HepG2 (cell line): ENCODE data around the gene NEU1. TPM values are rescaled to one million over a fixed set of nuclear protein-coding genes. Genes with fewer than 3 reads are reported as not detected.

Experiments used
- ATAC-seq: fragments of 200-7000 bp; cut with Tn5 transposase; 3 replicates; pipeline ENCODE4 v1.9.1; 2020; ENCODE audit warnings: mild to moderate bottlenecking, moderate library complexity
- BruUV-seq: library from RNA; stranded (reverse); fragments of 400-500 nt; replicated peaks from 2 replicates; lab custom pipeline; 2021; lab: Mats Ljungman, UMichigan
- CTCF ChIA-PET: fragments of 300-600 bp; formaldehyde crosslinking; extraction: SDS; loops from one replicate; lab custom pipeline; 2021; ENCODE audit warnings: low total read pairs, inconsistent platforms, low intra/inter-chr PET ratio; lab: Yijun Ruan, JAX
- POLR2A ChIA-PET: fragments of 350-600 bp; sonication (Branson Sonifier 250); formaldehyde crosslinking; loops from one replicate; lab custom pipeline; 2020; ENCODE audit warnings: antibody characterized with exemption, inconsistent platforms; lab: Yijun Ruan, JAX
- DNase-seq: peaks from one replicate; pipeline ENCODE4 v3.0.0-alpha.2; 2015; ENCODE audit warnings: low spot score
- FAIRE-seq: peaks from 3 replicates; lab custom pipeline; 2011; peaks lifted over from hg19 to GRCh38; lab: Jason Lieb, UNC
- H2AFZ ChIP-seq: one replicate; pipeline ENCODE4 v1.6.1; 2011; ENCODE audit warnings: low read length, inconsistent platforms
- H3K27ac ChIP-seq: fragments of 300-600 bp; 3 replicates; pipeline ENCODE4 v1.8.0; 2011; ENCODE audit warnings: mixed run types, mild to moderate bottlenecking, mixed read lengths, low read length, inconsistent platforms; ENCODE audit not compliant: insufficient read depth; ENCODE audit errors: extremely low read length
- H3K27me3 ChIP-seq, 2 experiments: fragments of 200-600 bp in 1 of 2; 2 replicates in 1 of 2; 3 replicates in 1 of 2; pipeline versions ENCODE4 v1.6.0 to v1.8.0; 2011; ENCODE audit warnings: low read length in 2 of 2, mild to moderate bottlenecking in 2 of 2, moderate library complexity in 2 of 2, inconsistent platforms in 1 of 2; ENCODE audit not compliant: insufficient read depth in 2 of 2, control insufficient read depth in 1 of 2
- H3K36me3 ChIP-seq, 2 experiments: fragments of 200-600 bp in 1 of 2; replicated peaks in 1 of 2; 2 replicates in 1 of 2; 3 replicates in 1 of 2; pipeline versions ENCODE4 v1.5.1 to v1.8.0; 2011; ENCODE audit warnings: low read length in 2 of 2, inconsistent platforms in 1 of 2; ENCODE audit not compliant: insufficient read depth in 2 of 2, control insufficient read depth in 1 of 2
- H3K4me1 ChIP-seq: 2 replicates; pipeline ENCODE4 v1.5.1; 2012; ENCODE audit warnings: low read length, inconsistent platforms; ENCODE audit not compliant: insufficient read depth
- H3K4me2 ChIP-seq: 2 replicates; pipeline ENCODE4 v1.6.0; 2011; ENCODE audit warnings: low read depth, low read length, inconsistent platforms
- H3K4me3 ChIP-seq, 3 experiments: fragments of 200-600 bp in 1 of 3; sonication (generic), shearing (Covaris generic) in 1 of 3; replicated peaks in 1 of 3; 2 replicates each; pipeline ENCODE4 v1.5.1; 2011 to 2016; ENCODE audit warnings: low read length in 3 of 3, inconsistent platforms in 2 of 3, low read depth in 2 of 3, mild to moderate bottlenecking in 2 of 3, control low read depth in 1 of 3, mixed read lengths in 1 of 3; ENCODE audit not compliant: insufficient read depth in 1 of 3
- H3K79me2 ChIP-seq: one replicate; pipeline ENCODE4 v1.6.1; 2011; ENCODE audit warnings: low read length, inconsistent platforms; ENCODE audit not compliant: insufficient read depth
- H3K9ac ChIP-seq: 2 replicates; pipeline ENCODE4 v1.6.0; 2011; ENCODE audit warnings: mild to moderate bottlenecking, low read depth, low read length, inconsistent platforms; ENCODE audit not compliant: insufficient read depth
- H3K9me3 ChIP-seq: 2 replicates; pipeline ENCODE4 v1.5.1; 2012; ENCODE audit warnings: mild to moderate bottlenecking, low read length
- H4K20me1 ChIP-seq: 2 replicates; pipeline ENCODE4 v1.6.0; 2011; ENCODE audit warnings: inconsistent platforms, mild to moderate bottlenecking, low read length, moderate library complexity; ENCODE audit not compliant: insufficient read depth
- DR1 ChIP-seq: sonication (generic); formaldehyde crosslinking; IDR thresholded peaks from 2 replicates; pipeline ENCODE4 v1.8.0; 2021; ENCODE audit warnings: mild to moderate bottlenecking, missing genetic modification reagents, inconsistent platforms
- HNF4G ChIP-seq, 2 experiments: sonication (generic) in 1 of 2; formaldehyde crosslinking in 1 of 2; IDR thresholded peaks; 2 replicates each; pipeline versions ENCODE4 v1.4.0 to v1.6.1; 2011 to 2020; ENCODE audit warnings: borderline replicate concordance in 2 of 2, low read depth in 2 of 2, mild to moderate bottlenecking in 2 of 2, low read length in 1 of 2, missing genetic modification reagents in 1 of 2, moderate library complexity in 1 of 2
- KAT7 ChIP-seq: IDR thresholded peaks from 2 replicates; pipeline ENCODE4 v1.6.1; 2018; ENCODE audit warnings: borderline replicate concordance, missing compliant biosample characterization
- MAZ ChIP-seq, 2 experiments: sonication (generic) in 1 of 2; formaldehyde crosslinking in 1 of 2; IDR thresholded peaks; 2 replicates each; pipeline versions ENCODE4 v1.5.0 to v1.6.1; 2012 to 2020; ENCODE audit warnings: low read depth in 2 of 2, mild to moderate bottlenecking in 2 of 2, borderline replicate concordance in 1 of 2, improper control_type of control experiment in 1 of 2, low read length in 1 of 2, missing genetic modification reagents in 1 of 2, moderate library complexity in 1 of 2
- MBD4 ChIP-seq: IDR thresholded peaks from 2 replicates; pipeline ENCODE4 v1.6.1; 2012; ENCODE audit warnings: low read length, inconsistent platforms, borderline replicate concordance
- PHF8 ChIP-seq: sonication (generic); formaldehyde crosslinking; IDR thresholded peaks from 2 replicates; pipeline ENCODE4 v1.5.0; 2020; ENCODE audit warnings: missing genetic modification reagents
- RAD21 ChIP-seq: fragments of 450-650 bp; formaldehyde crosslinking; IDR thresholded peaks from 2 replicates; pipeline ENCODE4 v1.5.0; 2020; ENCODE audit warnings: mild to moderate bottlenecking
- REPIN1 ChIP-seq: sonication (generic); formaldehyde crosslinking; IDR thresholded peaks from 2 replicates; pipeline ENCODE4 v1.8.0; 2022; ENCODE audit warnings: missing genetic modification reagents, low read depth, mild to moderate bottlenecking, borderline replicate concordance
- SMARCC2 ChIP-seq: fragments of 450-650 bp; IDR thresholded peaks from 2 replicates; pipeline ENCODE4 v1.6.1; 2017; ENCODE audit warnings: antibody characterized with exemption, mild to moderate bottlenecking
- SRY ChIP-seq: sonication (generic); formaldehyde crosslinking; IDR thresholded peaks from 2 replicates; pipeline ENCODE4 v1.8.0; 2022; ENCODE audit warnings: mild to moderate bottlenecking, missing genetic modification reagents
- STAG1 ChIP-seq: sonication (generic); formaldehyde crosslinking; IDR thresholded peaks from 2 replicates; pipeline ENCODE4 v1.4.0; 2020; ENCODE audit warnings: missing genetic modification reagents
- SUZ12 ChIP-seq: fragments of 150-350 bp; IDR thresholded peaks from 2 replicates; pipeline ENCODE4 v1.6.1; 2014; ENCODE audit warnings: low read depth, low read length
- ZKSCAN5 ChIP-seq: sonication (generic); formaldehyde crosslinking; IDR thresholded peaks from 2 replicates; pipeline ENCODE4 v1.5.1; 2020; ENCODE audit warnings: mild to moderate bottlenecking, missing genetic modification reagents
- ZNF567 ChIP-seq: sonication (generic); formaldehyde crosslinking; IDR thresholded peaks from 2 replicates; pipeline ENCODE4 v1.8.1; 2023; ENCODE audit warnings: mild to moderate bottlenecking, missing genetic modification reagents, borderline replicate concordance
- ZSCAN20 ChIP-seq: sonication (generic); formaldehyde crosslinking; IDR thresholded peaks from 2 replicates; pipeline ENCODE4 v1.4.0; 2020; ENCODE audit warnings: missing genetic modification reagents, mild to moderate bottlenecking, borderline replicate concordance
- WGBS: methylation state at CpG from one replicate; pipeline ENCODE4 v1.1.6; 2017; ENCODE audit warnings: low lambda C conversion rate; 5-methylcytosine and 5-hydroxymethylcytosine counted together
- in situ Hi-C: cut with HindIII; loops from 2 replicates; pipeline ENCODE4 v1.10.0; 2017; ENCODE audit warnings: low pct_unique_long_range_greater_than_20kb; ENCODE audit not compliant: extremely low pct_ligation_motif_present
- intact Hi-C: fragments of 100-400 bp; cut with micrococcal nuclease; formaldehyde crosslinking; loops from one replicate; pipeline ENCODE4 v1.10.0; 2022; ENCODE audit not compliant: unreplicated experiment
- polyA plus RNA-seq, 8 experiments: library from polyadenylated mRNA; depleted of rRNA in 3 of 8; stranded (reverse) in 7 of 8; unstranded in 1 of 8; fragments of >200 nt; fragmentation: Illumina TruSeq in 4 of 8; extraction: Trizol in 4 of 8; gene quantifications; 2 replicates each; pipeline versions ENCODE4 v1.2.1 to v1.2.3, GENCODE V29; 2011 to 2016; ENCODE audit warnings: low read depth in 4 of 8, missing spikeins in 1 of 8, mixed read lengths in 1 of 8; ENCODE audit not compliant: insufficient read depth in 1 of 8
- total RNA-seq, 5 experiments: library from RNA; depleted of rRNA; stranded (reverse); fragments of >200 nt; fragmentation: Illumina TruSeq; extraction: Trizol; gene quantifications; 2 replicates each; pipeline ENCODE4 v1.2.3, GENCODE V29; 2016; ENCODE audit warnings: low read depth in 1 of 5
- TF ChIP-seq, protein P1 (sequence below): sonication (generic); formaldehyde crosslinking; IDR thresholded peaks from 2 replicates; pipeline ENCODE4 v1.5.1; 2020; ENCODE audit warnings: missing genetic modification reagents, mild to moderate bottlenecking, borderline replicate concordance
- TF ChIP-seq, protein P2 (sequence below): sonication (generic); formaldehyde crosslinking; IDR thresholded peaks from 2 replicates; pipeline ENCODE4 v1.5.0; 2020; ENCODE audit warnings: missing genetic modification reagents

The NEU1 gene
- total and polyA plus RNA-seq, 2 of the 13 experiments (the other 11 are each of a cell fraction or from before 2014, with no cell fraction given), result 215 to 297 TPM

DNA sequence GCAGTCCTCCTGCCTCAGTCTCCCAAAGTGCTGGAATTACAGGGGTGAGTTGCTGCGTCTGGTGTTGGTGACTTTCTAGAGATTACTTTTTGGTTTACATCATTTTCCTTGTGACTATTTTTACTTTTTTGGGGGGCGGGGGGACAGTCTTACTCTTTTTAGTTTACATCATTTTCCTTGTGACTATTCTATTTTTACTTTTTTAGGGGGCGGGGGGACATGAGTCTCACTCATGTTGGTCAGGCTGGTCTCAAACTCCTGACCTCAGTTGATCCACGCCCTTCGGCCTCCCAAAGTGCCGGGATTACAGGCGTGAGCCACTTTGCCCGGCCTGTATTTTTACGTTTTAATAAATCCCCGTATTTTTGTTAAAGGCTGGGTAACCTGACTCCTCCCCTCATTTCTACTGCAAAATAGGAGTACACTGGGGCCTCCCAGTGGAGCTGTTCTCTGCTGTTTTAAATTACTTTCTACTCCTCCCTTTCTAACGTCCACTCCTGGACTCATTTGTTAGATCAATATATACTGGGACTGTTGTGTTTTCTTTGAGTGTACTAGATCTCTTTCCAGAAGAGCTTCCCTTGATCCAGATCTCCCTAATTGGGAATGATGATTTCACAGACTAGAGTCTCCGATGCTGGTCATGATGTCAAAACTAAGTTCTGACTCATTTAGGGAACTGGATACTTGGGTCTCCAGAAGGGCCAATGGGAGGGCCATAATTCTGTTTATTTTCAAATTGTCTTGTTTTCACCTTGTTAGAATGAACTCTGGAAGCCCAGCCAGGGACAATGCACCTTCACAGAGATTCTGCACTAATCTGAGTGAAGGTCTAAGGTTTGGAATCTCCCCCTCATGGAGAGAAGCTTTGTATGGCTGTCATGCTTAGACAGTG is 25.9 kb downstream of the NEU1 start:
- in situ Hi-C loops, result no loop called here
- TF ChIP-seq MAZ (IDR thresholded peaks at IDR 0.05; ENCODE audit: borderline replicate concordance, low read depth, low read length), result no peak
- 0 out of 2 replicates have a peak, but pooled peaks have one; percentile 37 for TF ChIP-seq MAZ (CRISPR knock-in tag; IDR thresholded peaks at IDR 0.05; ENCODE audit: low read depth)
- TF ChIP-seq, protein P1, sequence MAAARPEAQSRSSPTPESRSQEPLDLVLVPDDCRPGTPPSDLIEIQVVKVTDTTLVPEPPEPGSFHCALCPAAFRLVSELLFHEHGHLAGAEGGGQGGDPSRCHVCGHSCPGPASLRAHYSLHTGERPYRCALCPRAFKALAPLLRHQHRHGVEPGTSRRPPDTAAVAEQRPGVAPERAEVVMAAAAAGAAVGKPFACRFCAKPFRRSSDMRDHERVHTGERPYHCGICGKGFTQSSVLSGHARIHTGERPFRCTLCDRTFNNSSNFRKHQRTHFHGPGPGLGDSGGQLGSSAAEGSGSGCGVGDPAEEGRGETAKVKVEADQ (CRISPR knock-in tag), result no peak
- no peak; the same call in 1 of the 2 replicates for TF ChIP-seq REPIN1 (CRISPR knock-in tag)
- TF ChIP-seq PHF8 (CRISPR knock-in tag), result no peak
- no peak for TF ChIP-seq HNF4G (IDR thresholded peaks at IDR 0.05; ENCODE audit: borderline replicate concordance, low read depth, low read length)
- no peak for TF ChIP-seq HNF4G (CRISPR knock-in tag; IDR thresholded peaks at IDR 0.05; ENCODE audit: borderline replicate concordance, low read depth)
- 0 out of 2 replicates have a peak, but pooled peaks have one; percentile 13 for TF ChIP-seq STAG1 (CRISPR knock-in tag)
- peak; percentile 95 for TF ChIP-seq ZKSCAN5
- no peak for TF ChIP-seq SUZ12
- no peak for TF ChIP-seq DR1 (CRISPR knock-in tag)
- TF ChIP-seq MBD4, result 0 out of 2 replicates have a peak, but pooled peaks have one; percentile 62
- peak; percentile 26; the same call in 1 of the 2 replicates for TF ChIP-seq RAD21 (CRISPR knock-in tag)
- TF ChIP-seq SRY (CRISPR knock-in tag), result no peak; the same call in 1 of the 2 replicates
- TF ChIP-seq, protein P2, sequence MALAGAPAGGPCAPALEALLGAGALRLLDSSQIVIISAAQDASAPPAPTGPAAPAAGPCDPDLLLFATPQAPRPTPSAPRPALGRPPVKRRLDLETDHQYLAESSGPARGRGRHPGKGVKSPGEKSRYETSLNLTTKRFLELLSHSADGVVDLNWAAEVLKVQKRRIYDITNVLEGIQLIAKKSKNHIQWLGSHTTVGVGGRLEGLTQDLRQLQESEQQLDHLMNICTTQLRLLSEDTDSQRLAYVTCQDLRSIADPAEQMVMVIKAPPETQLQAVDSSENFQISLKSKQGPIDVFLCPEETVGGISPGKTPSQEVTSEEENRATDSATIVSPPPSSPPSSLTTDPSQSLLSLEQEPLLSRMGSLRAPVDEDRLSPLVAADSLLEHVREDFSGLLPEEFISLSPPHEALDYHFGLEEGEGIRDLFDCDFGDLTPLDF, result 0 out of 2 replicates have a peak, but pooled peaks have one; percentile 12
- 0 out of 2 replicates have a peak, but pooled peaks have one; percentile 35 for TF ChIP-seq ZSCAN20
- no peak for TF ChIP-seq KAT7
- TF ChIP-seq SMARCC2, result 0 out of 2 replicates have a peak, but pooled peaks have one; percentile 9
- TF ChIP-seq ZNF567 (CRISPR knock-in tag), result 0 out of 2 replicates have a peak, but pooled peaks have one; percentile 24

More for the DNA sequence above, 25.9 kb downstream of the NEU1 start:
- DNase-seq (no peak), ATAC-seq (no peak), FAIRE-seq (no peak)
- intact Hi-C loops, result loop anchor here (10.0 kb wide), 1 partner anchor 118 kb away; the partner anchor contains the start of genes NELFE and SKIC2
- Histone ChIP-seq H3K36me3 (peaks cover 12 to 33% of the 10 kb centered on the region in 2 experiments), H3K4me3 (peak overlapping the region; percentile 75 to 98 (median 93)), H3K27ac (peak overlapping the region; percentile 93), H3K4me2 (peak overlapping the region; percentile 84), H3K4me1 (peaks cover 45% of the 10 kb centered on the region), H2AFZ (no peak overlapping the region), H3K9ac (peak overlapping the region; percentile 98), H3K27me3 (peaks cover 0 to 2% of the 10 kb centered on the region in 2 experiments; a peak in 1 of 5 replicates), H3K79me2 (peaks cover 42% of the 10 kb centered on the region), H3K9me3 (no peaks in the 10 kb centered on the region), H4K20me1 (peaks cover 43% of the 10 kb centered on the region)
- CTCF ChIA-PET, result no interaction called here
- WGBS, result 5% methylated on average over 12 of the region's 12 CpGs
- BruUV-seq, result no TSS peak
- POLR2A ChIA-PET, result interaction anchor here (0.7 to 15.7 kb wide), 25 partner anchors 9 to 182 kb away, joined by 3 to 264 read pairs (median 4); partner anchors contain the start of genes ABHD16A, APOM, CFB and CLIC1
